Right lobe of liver (tissue), 4 donors: Measurements from ENCODE around the gene TMTC1.

ENCODE experiments used
- CTCF ChIP-seq, 4 donors: fragments of 200-600 bp in 3 of 4; fragments of 450-650 bp in 1 of 4; IDR thresholded peaks; one replicate each; pipeline versions ENCODE4 v1.5.1 to v1.8.0; 2016 to 2022; ENCODE audit warnings: antibody characterized with exemption in 4 of 4, mild to moderate bottlenecking in 2 of 4
- POLR2A ChIP-seq: fragments of 450-650 bp; IDR thresholded peaks from one replicate; pipeline ENCODE4 v1.6.1; 2017; ENCODE audit warnings: antibody characterized with exemption, mild to moderate bottlenecking
- donor health status: DM: no; HTN: no; CAD: no.
- donor health status: DM: no; HTN: no; CAD: no.
- donor health status: DM: no; HTN: yes; CAD: no.

GRCh38 chr12:29627221-29627620 lies 156.5 kb downstream of the TMTC1 start:
- TF ChIP-seq CTCF (IDR thresholded peaks at IDR 0.05), result no peak
- no peak for TF ChIP-seq POLR2A
